Measurements from ENCODE around the gene IGDCC3. TPM values are rescaled to one million over a fixed set of nuclear protein-coding genes. Genes with fewer than 3 reads are reported as not detected.

The IGDCC3 gene
- total and polyA plus RNA-seq, 10 of the 15 experiments (the other 5 are each of a cell fraction or from before 2014, with no cell fraction given), result 0.10 to 0.20 (median 0.15) TPM; not detected in 7

GRCh38 chr15:65312400-65312916, 65.3 kb downstream of the IGDCC3 start (continued):
- TF ChIP-seq PKNOX1 (IDR thresholded peaks at IDR 0.05) (no peak), SP1 (IDR thresholded peaks at IDR 0.05; ENCODE audit: low read depth, low read length) (no peak)
- TF ChIP-seq, protein P1, sequence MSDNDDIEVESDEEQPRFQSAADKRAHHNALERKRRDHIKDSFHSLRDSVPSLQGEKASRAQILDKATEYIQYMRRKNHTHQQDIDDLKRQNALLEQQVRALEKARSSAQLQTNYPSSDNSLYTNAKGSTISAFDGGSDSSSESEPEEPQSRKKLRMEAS (IDR thresholded peaks at IDR 0.05; ENCODE audit: low read depth, low read length), result no peak

GRCh38 chr15:65311760-65312159, 66.0 kb downstream of the IGDCC3 start:
- H3K9ac ChIP-seq (ENCODE audit: control insufficient read depth, insufficient read depth, low read length), result no peak overlapping the region
- RAD21 ChIA-PET (ENCODE audit: unreplicated experiment), result no interaction called here
- SMC1A ChIA-PET (ENCODE audit: uncharacterized antibody, unreplicated experiment), result no interaction called here
- no peaks in the 10 kb centered on the region for H3K4me1 ChIP-seq (ENCODE audit: control insufficient read depth, insufficient read depth, low read length)
- no peak overlapping the region for H3K4me2 ChIP-seq (ENCODE audit: control insufficient read depth, insufficient read depth)
- H3K4me3 ChIP-seq, result no peak overlapping the region
- no peak overlapping the region for H3K27ac ChIP-seq (ENCODE audit: control insufficient read depth, insufficient read depth)
- intact Hi-C loops (cut with micrococcal nuclease; ENCODE audit: unreplicated experiment) (no loop called here), in situ Hi-C loops (cut with MboI) (no loop called here)
- H2AFZ ChIP-seq (ENCODE audit: control insufficient read depth, low read depth, low read length), result no peak overlapping the region
- DNase-seq (ENCODE audit: low read depth, low spot score), result no peak
- H3K79me2 ChIP-seq (ENCODE audit: control insufficient read depth, insufficient read depth, low read length), result no peaks in the 10 kb centered on the region
- H3K36me3 ChIP-seq (ENCODE audit: control insufficient read depth in 2 of 2, insufficient read depth in 2 of 2, low read length in 1 of 2), result no peaks in the 10 kb centered on the region
- CTCF ChIA-PET, result no interaction called here
- POLR2A ChIA-PET, result no interaction called here
- no peaks in the 10 kb centered on the region for H4K20me1 ChIP-seq (ENCODE audit: control insufficient read depth, insufficient read depth)
- no peaks in the 10 kb centered on the region for H3K27me3 ChIP-seq (replicated peaks in 1 of 2; ENCODE audit: control insufficient read depth in 2 of 2, insufficient read depth in 2 of 2, low read length in 1 of 2)
- 4% methylated on average over 3 of the region's 3 CpGs for WGBS (ENCODE audit: insufficient coverage, insufficient replicate concordance, low lambda C conversion rate, missing lambda C conversion rate)
- no peak for ATAC-seq
- no peaks in the 10 kb centered on the region for H3K9me3 ChIP-seq (replicated peaks; ENCODE audit: control insufficient read depth, insufficient read depth, low read length)
- no TSS peak for BruUV-seq (replicated peaks)
- TF ChIP-seq SKIL (IDR thresholded peaks at IDR 0.05; ENCODE audit: low read depth, poor library complexity, severe bottlenecking), result no peak
- TF ChIP-seq ZNF384 (IDR thresholded peaks at IDR 0.05; ENCODE audit: borderline replicate concordance, low read depth, low read length), result no peak
- TF ChIP-seq BCL3 (IDR thresholded peaks at IDR 0.05; ENCODE audit: borderline replicate concordance, insufficient read depth, low read depth, low read length, poor library complexity, severe bottlenecking), result no peak
- TF ChIP-seq, protein P2, sequence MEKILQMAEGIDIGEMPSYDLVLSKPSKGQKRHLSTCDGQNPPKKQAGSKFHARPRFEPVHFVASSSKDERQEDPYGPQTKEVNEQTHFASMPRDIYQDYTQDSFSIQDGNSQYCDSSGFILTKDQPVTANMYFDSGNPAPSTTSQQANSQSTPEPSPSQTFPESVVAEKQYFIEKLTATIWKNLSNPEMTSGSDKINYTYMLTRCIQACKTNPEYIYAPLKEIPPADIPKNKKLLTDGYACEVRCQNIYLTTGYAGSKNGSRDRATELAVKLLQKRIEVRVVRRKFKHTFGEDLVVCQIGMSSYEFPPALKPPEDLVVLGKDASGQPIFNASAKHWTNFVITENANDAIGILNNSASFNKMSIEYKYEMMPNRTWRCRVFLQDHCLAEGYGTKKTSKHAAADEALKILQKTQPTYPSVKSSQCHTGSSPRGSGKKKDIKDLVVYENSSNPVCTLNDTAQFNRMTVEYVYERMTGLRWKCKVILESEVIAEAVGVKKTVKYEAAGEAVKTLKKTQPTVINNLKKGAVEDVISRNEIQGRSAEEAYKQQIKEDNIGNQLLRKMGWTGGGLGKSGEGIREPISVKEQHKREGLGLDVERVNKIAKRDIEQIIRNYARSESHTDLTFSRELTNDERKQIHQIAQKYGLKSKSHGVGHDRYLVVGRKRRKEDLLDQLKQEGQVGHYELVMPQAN (conservative IDR thresholded peaks at IDR 0.05), result no peak
- no peak for TF ChIP-seq ZNF274 (IDR thresholded peaks at IDR 0.05; ENCODE audit: insufficient read depth, insufficient read length)
- no peak for TF ChIP-seq GABPA (IDR thresholded peaks at IDR 0.05; ENCODE audit: low read depth)
- TF ChIP-seq SMARCA5 (IDR thresholded peaks at IDR 0.05), result no peak
- TF ChIP-seq REST (IDR thresholded peaks at IDR 0.05; ENCODE audit: low read depth, low read length), result no peak
- FAIRE-seq, result no peak
